ENCODE data around the gene ZNF771.
"Not testable (repeated sequence)": the region's sequence is repeated elsewhere in the genome, so short reads cannot be mapped to it uniquely, and the experiment has no call there.

Gene ZNF771

GRCh38 chr16:30446203-30446595 lies 38.8 kb downstream of the ZNF771 start:
- peak overlapping the region in 3 of 5 donors; percentile 30 to 96 (median 74) for H3K9ac ChIP-seq (ENCODE audit: low read length in 5 of 5)
- H3K9me3 ChIP-seq (ENCODE audit: control insufficient read depth in 5 of 5, low read length in 5 of 5), result no peaks in the 10 kb centered on the region
- H3K4me3 ChIP-seq (ENCODE audit: low read depth in 1 of 5, low read length in 5 of 5), result peak overlapping the region; percentile 80 to 93 (median 88)
- H3K4me1 ChIP-seq (ENCODE audit: control insufficient read depth in 5 of 5, insufficient read depth in 5 of 5, low read length in 5 of 5), result peaks cover 5 to 30% (median 24%) of the 10 kb centered on the region in 5 donors
- peaks cover 0 to 11% (median 3%) of the 10 kb centered on the region in 5 donors for H3K36me3 ChIP-seq (ENCODE audit: control insufficient read depth in 5 of 5, insufficient read depth in 5 of 5, low read length in 5 of 5)
- H3K27me3 ChIP-seq (ENCODE audit: control insufficient read depth in 5 of 5, insufficient read depth in 4 of 5, low read length in 5 of 5), result no peaks in the 10 kb centered on the region
- peak overlapping the region; percentile 94 for H3K27ac ChIP-seq (ENCODE audit: low read depth, low read length)

GRCh38 chr16:30447512-30448226 lies 40.3 kb downstream of the ZNF771 start:
- peaks cover 5 to 30% (median 24%) of the 10 kb centered on the region in 5 donors for H3K4me1 ChIP-seq (ENCODE audit: control insufficient read depth in 5 of 5, insufficient read depth in 5 of 5, low read length in 5 of 5)
- H3K9ac ChIP-seq (ENCODE audit: low read length in 5 of 5), result no peak overlapping the region
- no peaks in the 10 kb centered on the region for H3K27me3 ChIP-seq (ENCODE audit: control insufficient read depth in 5 of 5, insufficient read depth in 4 of 5, low read length in 5 of 5)
- no peaks in the 10 kb centered on the region for H3K9me3 ChIP-seq (ENCODE audit: control insufficient read depth in 5 of 5, low read length in 5 of 5)
- no peak overlapping the region for H3K27ac ChIP-seq (ENCODE audit: low read depth, low read length)
- H3K4me3 ChIP-seq (ENCODE audit: low read depth in 1 of 5, low read length in 5 of 5), result no peak overlapping the region
- peaks cover 0 to 11% (median 3%) of the 10 kb centered on the region in 5 donors for H3K36me3 ChIP-seq (ENCODE audit: control insufficient read depth in 5 of 5, insufficient read depth in 5 of 5, low read length in 5 of 5)

GRCh38 chr16:30449116-30449435 lies 41.7 kb downstream of the ZNF771 start:
- no peak overlapping the region for H3K27ac ChIP-seq (ENCODE audit: low read depth, low read length)
- H3K4me1 ChIP-seq (ENCODE audit: control insufficient read depth in 5 of 5, insufficient read depth in 5 of 5, low read length in 5 of 5), result peaks cover 5 to 21% (median 19%) of the 10 kb centered on the region in 5 donors

GRCh38 chr16:30452709-30453580 lies 45.5 kb downstream of the ZNF771 start:
- H3K27me3 ChIP-seq (ENCODE audit: control insufficient read depth in 5 of 5, insufficient read depth in 4 of 5, low read length in 5 of 5); H3K9me3 ChIP-seq (ENCODE audit: control insufficient read depth in 5 of 5, low read length in 5 of 5); H3K4me1 ChIP-seq (ENCODE audit: control insufficient read depth in 5 of 5, insufficient read depth in 5 of 5, low read length in 5 of 5); H3K36me3 ChIP-seq (ENCODE audit: control insufficient read depth in 5 of 5, insufficient read depth in 5 of 5, low read length in 5 of 5); H3K9ac ChIP-seq (ENCODE audit: low read length in 5 of 5); H3K27ac ChIP-seq (ENCODE audit: low read depth, low read length); H3K4me3 ChIP-seq (ENCODE audit: low read depth in 1 of 5, low read length in 5 of 5): not testable (repeated sequence)

More at GRCh38 chr16:30449116-30449435, 41.7 kb downstream of the ZNF771 start:
- peaks cover 0 to 3% (median under 1%) of the 10 kb centered on the region in 5 donors for H3K36me3 ChIP-seq (ENCODE audit: control insufficient read depth in 5 of 5, insufficient read depth in 5 of 5, low read length in 5 of 5)
- no peak overlapping the region for H3K4me3 ChIP-seq (ENCODE audit: low read depth in 1 of 5, low read length in 5 of 5)
- H3K27me3 ChIP-seq (ENCODE audit: control insufficient read depth in 5 of 5, insufficient read depth in 4 of 5, low read length in 5 of 5), result no peaks in the 10 kb centered on the region
- H3K9me3 ChIP-seq (ENCODE audit: control insufficient read depth in 5 of 5, low read length in 5 of 5), result no peaks in the 10 kb centered on the region
- H3K9ac ChIP-seq (ENCODE audit: low read length in 5 of 5), result no peak overlapping the region

- H3K27ac ChIP-seq (ENCODE audit: low read depth, low read length), result no peak overlapping the region
- no peaks in the 10 kb centered on the region for H3K9me3 ChIP-seq (ENCODE audit: control insufficient read depth in 5 of 5, low read length in 5 of 5)
- no peak overlapping the region for H3K9ac ChIP-seq (ENCODE audit: low read length in 5 of 5)
- H3K4me3 ChIP-seq (ENCODE audit: low read depth in 1 of 5, low read length in 5 of 5), result no peak overlapping the region
- H3K36me3 ChIP-seq (ENCODE audit: control insufficient read depth in 5 of 5, insufficient read depth in 5 of 5, low read length in 5 of 5), result no peaks in the 10 kb centered on the region
- no peaks in the 10 kb centered on the region for H3K27me3 ChIP-seq (ENCODE audit: control insufficient read depth in 5 of 5, insufficient read depth in 4 of 5, low read length in 5 of 5)
- H3K4me1 ChIP-seq (ENCODE audit: control insufficient read depth in 5 of 5, insufficient read depth in 5 of 5, low read length in 5 of 5), result peaks cover 0 to 7% (median 3%) of the 10 kb centered on the region in 5 donors
Observed at GRCh38 chr16:30456302-30456701, 48.9 kb downstream of the ZNF771 start.

GRCh38 chr16:30457256-30457655 lies 49.9 kb downstream of the ZNF771 start:
- no peaks in the 10 kb centered on the region for H3K27me3 ChIP-seq (ENCODE audit: control insufficient read depth in 5 of 5, insufficient read depth in 4 of 5, low read length in 5 of 5)
- no peaks in the 10 kb centered on the region for H3K36me3 ChIP-seq (ENCODE audit: control insufficient read depth in 5 of 5, insufficient read depth in 5 of 5, low read length in 5 of 5)
- H3K27ac ChIP-seq (ENCODE audit: low read depth, low read length), result no peak overlapping the region
- H3K4me3 ChIP-seq (ENCODE audit: low read depth in 1 of 5, low read length in 5 of 5), result no peak overlapping the region
- H3K4me1 ChIP-seq (ENCODE audit: control insufficient read depth in 5 of 5, insufficient read depth in 5 of 5, low read length in 5 of 5), result peaks cover 0 to 7% (median 3%) of the 10 kb centered on the region in 5 donors
- H3K9me3 ChIP-seq (ENCODE audit: control insufficient read depth in 5 of 5, low read length in 5 of 5), result no peaks in the 10 kb centered on the region
- no peak overlapping the region for H3K9ac ChIP-seq (ENCODE audit: low read length in 5 of 5)

GRCh38 chr16:30457743-30458560 lies 50.5 kb downstream of the ZNF771 start:
- H3K27ac ChIP-seq (ENCODE audit: low read depth, low read length), result no peak overlapping the region
- no peaks in the 10 kb centered on the region for H3K9me3 ChIP-seq (ENCODE audit: control insufficient read depth in 5 of 5, low read length in 5 of 5)
- H3K4me3 ChIP-seq (ENCODE audit: low read depth in 1 of 5, low read length in 5 of 5), result no peak overlapping the region
- H3K36me3 ChIP-seq (ENCODE audit: control insufficient read depth in 5 of 5, insufficient read depth in 5 of 5, low read length in 5 of 5), result no peaks in the 10 kb centered on the region
- no peaks in the 10 kb centered on the region for H3K27me3 ChIP-seq (ENCODE audit: control insufficient read depth in 5 of 5, insufficient read depth in 4 of 5, low read length in 5 of 5)
- H3K9ac ChIP-seq (ENCODE audit: low read length in 5 of 5), result no peak overlapping the region
- H3K4me1 ChIP-seq (ENCODE audit: control insufficient read depth in 5 of 5, insufficient read depth in 5 of 5, low read length in 5 of 5), result peaks cover 0 to 7% (median 3%) of the 10 kb centered on the region in 5 donors

- H3K4me1 ChIP-seq (ENCODE audit: control insufficient read depth in 5 of 5, insufficient read depth in 5 of 5, low read length in 5 of 5), result peaks cover 0 to 7% (median 3%) of the 10 kb centered on the region in 5 donors
- no peaks in the 10 kb centered on the region for H3K27me3 ChIP-seq (ENCODE audit: control insufficient read depth in 5 of 5, insufficient read depth in 4 of 5, low read length in 5 of 5)
- H3K9ac ChIP-seq (ENCODE audit: low read length in 5 of 5), result no peak overlapping the region
- H3K9me3 ChIP-seq (ENCODE audit: control insufficient read depth in 5 of 5, low read length in 5 of 5), result no peaks in the 10 kb centered on the region
- no peak overlapping the region for H3K4me3 ChIP-seq (ENCODE audit: low read depth in 1 of 5, low read length in 5 of 5)
- H3K27ac ChIP-seq (ENCODE audit: low read depth, low read length), result no peak overlapping the region
- no peaks in the 10 kb centered on the region for H3K36me3 ChIP-seq (ENCODE audit: control insufficient read depth in 5 of 5, insufficient read depth in 5 of 5, low read length in 5 of 5)
Observed at GRCh38 chr16:30458561-30459394, 51.4 kb downstream of the ZNF771 start.

GRCh38 chr16:30459456-30459855 lies 52.0 kb downstream of the ZNF771 start:
- Histone ChIP-seq H3K9me3 (ENCODE audit: control insufficient read depth in 5 of 5, low read length in 5 of 5) (no peaks in the 10 kb centered on the region), H3K27ac (ENCODE audit: low read depth, low read length) (no peak overlapping the region), H3K4me3 (ENCODE audit: low read depth in 1 of 5, low read length in 5 of 5) (no peak overlapping the region), H3K4me1 (ENCODE audit: control insufficient read depth in 5 of 5, insufficient read depth in 5 of 5, low read length in 5 of 5) (peaks cover 0 to 7% (median 3%) of the 10 kb centered on the region in 5 donors), H3K36me3 (ENCODE audit: control insufficient read depth in 5 of 5, insufficient read depth in 5 of 5, low read length in 5 of 5) (no peaks in the 10 kb centered on the region), H3K9ac (ENCODE audit: low read length in 5 of 5) (no peak overlapping the region), H3K27me3 (ENCODE audit: control insufficient read depth in 5 of 5, insufficient read depth in 4 of 5, low read length in 5 of 5) (no peaks in the 10 kb centered on the region)
